ENCODE measurements around the gene PEA15.

PEA15 gene

GRCh38 chr1:160168609-160169369 lies 36.4 kb upstream of the PEA15 start:
- Histone ChIP-seq H2AFZ (no peak overlapping the region), H3K4me3 (ENCODE audit: low read depth, low read length) (no peak overlapping the region), H3K9ac (no peak overlapping the region), H3K27ac (no peak overlapping the region), H3K4me2 (ENCODE audit: low read length) (no peak overlapping the region), H3K36me3 (ENCODE audit: control insufficient read depth, insufficient read depth, low read length) (no peaks in the 10 kb centered on the region), H3K4me1 (no peaks in the 10 kb centered on the region), H3K27me3 (ENCODE audit: control insufficient read depth, insufficient read depth, low read length) (no peaks in the 10 kb centered on the region), H3K79me2 (no peaks in the 10 kb centered on the region), H3K9me3 (ENCODE audit: control insufficient read depth, low read length) (no peaks in the 10 kb centered on the region)
- no peak for TF ChIP-seq CTCF (IDR thresholded peaks at IDR 0.05)

DNA sequence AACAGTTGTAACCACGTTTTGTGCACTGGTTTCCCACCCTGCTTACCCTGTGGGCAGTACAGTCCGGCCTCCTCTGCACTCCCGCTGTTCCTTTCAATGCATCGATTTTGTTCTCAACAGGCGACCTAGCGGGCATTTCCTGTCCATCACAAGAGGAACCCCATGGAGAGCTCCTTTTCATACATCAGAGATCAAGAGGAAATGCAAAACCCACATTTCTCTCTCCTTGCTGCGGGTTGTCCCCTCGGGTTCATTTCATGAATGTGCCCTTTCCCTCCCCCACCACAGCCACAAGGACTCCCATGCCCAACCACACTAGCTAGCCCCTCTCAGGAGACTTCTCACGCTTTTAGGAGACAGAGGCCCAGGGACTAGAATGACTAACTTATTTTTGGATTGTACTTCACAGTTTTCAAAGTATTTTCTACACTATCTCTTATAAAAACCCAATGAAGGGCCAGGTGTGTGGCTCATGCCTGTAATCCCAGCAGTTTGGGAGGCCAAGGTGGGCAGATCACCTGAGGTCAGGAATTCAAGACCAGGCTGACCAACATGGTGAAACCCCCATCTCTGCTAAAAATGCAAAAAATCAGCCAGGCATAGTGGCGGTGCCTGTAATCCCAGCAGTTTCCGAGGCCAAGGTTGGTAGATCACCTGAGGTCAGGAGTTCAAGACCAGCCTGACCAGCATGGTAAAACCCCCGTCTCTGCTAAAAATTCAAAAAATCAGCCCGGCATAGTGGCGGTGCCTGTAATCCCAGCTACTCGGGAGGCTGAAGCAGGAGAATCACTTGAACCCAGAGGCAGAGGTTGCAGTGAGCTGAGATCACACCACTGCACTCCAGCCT lies 35.4 kb upstream of the PEA15 start:
- no peak overlapping the region for H3K4me3 ChIP-seq (ENCODE audit: low read depth, low read length)
- H2AFZ ChIP-seq: no peak overlapping the region
- H3K27me3 ChIP-seq (ENCODE audit: control insufficient read depth, insufficient read depth, low read length): no peaks in the 10 kb centered on the region
- H3K4me1 ChIP-seq: no peaks in the 10 kb centered on the region
- no peaks in the 10 kb centered on the region for H3K9me3 ChIP-seq (ENCODE audit: control insufficient read depth, low read length)
- no peaks in the 10 kb centered on the region for H3K36me3 ChIP-seq (ENCODE audit: control insufficient read depth, insufficient read depth, low read length)
- no peak overlapping the region for H3K9ac ChIP-seq
- no peak for TF ChIP-seq CTCF (IDR thresholded peaks at IDR 0.05)
- H3K79me2 ChIP-seq: no peaks in the 10 kb centered on the region
- no peak overlapping the region for H3K4me2 ChIP-seq (ENCODE audit: low read length)
- H3K27ac ChIP-seq: no peak overlapping the region

DNA sequence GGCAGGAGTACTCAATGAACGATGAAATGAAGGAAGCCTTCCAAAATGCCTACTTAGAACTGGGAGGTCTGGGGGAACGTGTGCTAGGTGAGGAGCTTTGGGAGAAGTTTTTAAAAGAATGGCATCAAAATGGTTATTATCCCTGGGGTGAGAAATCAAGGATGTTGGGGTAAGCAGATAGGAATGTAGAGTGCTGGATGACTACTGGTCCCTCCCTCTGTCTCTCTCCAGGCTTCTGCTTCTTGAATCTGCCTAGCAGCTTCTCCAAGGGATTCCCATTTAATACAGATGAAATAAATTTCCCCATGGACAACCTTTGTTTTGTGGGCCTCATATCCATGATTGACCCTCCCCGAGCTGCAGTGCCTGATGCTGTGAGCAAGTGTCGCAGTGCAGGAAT lies 33.8 kb upstream of the PEA15 start:
- Histone ChIP-seq H2AFZ (no peak overlapping the region), H3K4me3 (ENCODE audit: low read depth, low read length) (no peak overlapping the region), H3K27ac (no peak overlapping the region), H3K4me2 (ENCODE audit: low read length) (no peak overlapping the region), H3K9ac (no peak overlapping the region), H3K36me3 (ENCODE audit: control insufficient read depth, insufficient read depth, low read length) (no peaks in the 10 kb centered on the region), H3K9me3 (ENCODE audit: control insufficient read depth, low read length) (no peaks in the 10 kb centered on the region), H3K4me1 (no peaks in the 10 kb centered on the region), H3K27me3 (ENCODE audit: control insufficient read depth, insufficient read depth, low read length) (no peaks in the 10 kb centered on the region), H3K79me2 (no peaks in the 10 kb centered on the region)
- no peak for TF ChIP-seq CTCF (IDR thresholded peaks at IDR 0.05)

DNA sequence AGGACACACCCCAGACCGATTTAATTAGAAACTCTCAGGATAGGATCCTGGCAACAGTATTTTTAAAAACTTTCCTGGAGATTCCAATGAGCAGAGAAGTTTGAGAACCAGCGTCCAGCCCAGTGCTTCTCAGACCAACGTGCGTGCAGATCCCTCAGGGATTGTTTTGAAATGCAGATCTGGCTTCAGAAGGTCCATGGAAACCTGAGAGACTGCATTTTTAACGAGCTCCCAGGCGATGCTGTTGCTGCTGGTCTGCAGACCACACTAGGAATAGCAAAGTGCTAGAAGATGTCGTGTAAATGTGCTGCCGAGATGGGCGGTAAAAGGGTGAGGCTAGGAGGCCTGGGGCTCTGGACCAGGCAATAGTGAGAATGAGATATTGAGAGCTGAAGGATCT lies 33.2 kb upstream of the PEA15 start:
- no peaks in the 10 kb centered on the region for H3K36me3 ChIP-seq (ENCODE audit: control insufficient read depth, insufficient read depth, low read length)
- H3K9ac ChIP-seq: no peak overlapping the region
- no peaks in the 10 kb centered on the region for H3K4me1 ChIP-seq
- H3K27me3 ChIP-seq (ENCODE audit: control insufficient read depth, insufficient read depth, low read length): no peaks in the 10 kb centered on the region
- no peak overlapping the region for H3K4me3 ChIP-seq (ENCODE audit: low read depth, low read length)
- no peaks in the 10 kb centered on the region for H3K9me3 ChIP-seq (ENCODE audit: control insufficient read depth, low read length)
- H3K4me2 ChIP-seq (ENCODE audit: low read length): no peak overlapping the region
- no peaks in the 10 kb centered on the region for H3K79me2 ChIP-seq
- no peak overlapping the region for H2AFZ ChIP-seq
- no peak overlapping the region for H3K27ac ChIP-seq
- TF ChIP-seq CTCF (IDR thresholded peaks at IDR 0.05): no peak

Data from parathyroid adenoma (tissue), 2 donors.